PC-3 (cell line): Measurements from ENCODE around the gene TUBGCP3.

Experiments used
- CTCF ChIP-seq: fragments of 300-600 bp; sonication (generic); conservative IDR thresholded peaks from 2 replicates; pipeline ENCODE4 v1.5.1; 2017; ENCODE audit warnings: antibody characterized with exemption, low read depth, mild to moderate bottlenecking, low read length
- EZH2 ChIP-seq: fragments of 300-600 bp; sonication (generic); IDR thresholded peaks from one replicate; pipeline ENCODE4 v1.6.1; 2017; ENCODE audit warnings: antibody characterized with exemption, mild to moderate bottlenecking, low read length; ENCODE audit not compliant: unreplicated experiment
- EZH2phosphoT487 ChIP-seq: fragments of 300-600 bp; sonication (generic); IDR thresholded peaks from 2 replicates; pipeline ENCODE4 v1.6.1; 2018; ENCODE audit warnings: mild to moderate bottlenecking, antibody characterized with exemption, low read length, borderline replicate concordance

DNA sequence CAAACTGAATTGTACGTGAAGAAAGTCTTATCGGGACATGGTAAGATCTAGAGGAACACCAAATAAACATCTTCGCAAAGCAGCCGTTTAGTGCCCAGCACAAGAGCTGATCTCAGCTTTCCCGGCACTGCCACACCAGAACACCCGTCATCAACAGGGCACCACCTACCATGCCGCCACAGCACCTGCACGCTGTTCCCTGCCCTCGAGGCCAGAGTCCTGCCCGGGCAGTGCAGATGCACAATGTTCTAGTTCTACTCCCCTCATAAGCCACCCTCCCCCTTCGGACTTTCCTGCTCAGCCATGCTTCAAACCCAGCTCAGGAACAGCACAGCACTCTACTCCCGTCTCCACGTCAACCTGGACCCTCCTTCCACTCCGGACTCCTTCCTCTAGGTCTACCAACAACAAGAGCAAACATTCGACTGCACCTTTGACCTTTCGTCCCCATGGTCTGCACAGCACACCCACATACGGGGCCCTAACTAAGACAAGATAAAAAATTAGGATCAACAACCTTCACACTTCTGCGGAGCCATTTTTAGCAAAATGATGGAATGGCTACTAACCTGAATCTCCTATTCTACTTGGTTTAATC lies 25.1 kb downstream of the TUBGCP3 start:
- TF ChIP-seq CTCF (no peak), EZH2 (no peak), EZH2phosphoT487 (no peak)
